ENCODE results near the gene ZNF554. TPM values are rescaled to one million over a fixed set of nuclear protein-coding genes. Genes with fewer than 3 reads are reported as not detected.

Gene ZNF554
- total RNA-seq, 2 experiments from 2014 or later = 0.83 to 1.5 TPM

DNA sequence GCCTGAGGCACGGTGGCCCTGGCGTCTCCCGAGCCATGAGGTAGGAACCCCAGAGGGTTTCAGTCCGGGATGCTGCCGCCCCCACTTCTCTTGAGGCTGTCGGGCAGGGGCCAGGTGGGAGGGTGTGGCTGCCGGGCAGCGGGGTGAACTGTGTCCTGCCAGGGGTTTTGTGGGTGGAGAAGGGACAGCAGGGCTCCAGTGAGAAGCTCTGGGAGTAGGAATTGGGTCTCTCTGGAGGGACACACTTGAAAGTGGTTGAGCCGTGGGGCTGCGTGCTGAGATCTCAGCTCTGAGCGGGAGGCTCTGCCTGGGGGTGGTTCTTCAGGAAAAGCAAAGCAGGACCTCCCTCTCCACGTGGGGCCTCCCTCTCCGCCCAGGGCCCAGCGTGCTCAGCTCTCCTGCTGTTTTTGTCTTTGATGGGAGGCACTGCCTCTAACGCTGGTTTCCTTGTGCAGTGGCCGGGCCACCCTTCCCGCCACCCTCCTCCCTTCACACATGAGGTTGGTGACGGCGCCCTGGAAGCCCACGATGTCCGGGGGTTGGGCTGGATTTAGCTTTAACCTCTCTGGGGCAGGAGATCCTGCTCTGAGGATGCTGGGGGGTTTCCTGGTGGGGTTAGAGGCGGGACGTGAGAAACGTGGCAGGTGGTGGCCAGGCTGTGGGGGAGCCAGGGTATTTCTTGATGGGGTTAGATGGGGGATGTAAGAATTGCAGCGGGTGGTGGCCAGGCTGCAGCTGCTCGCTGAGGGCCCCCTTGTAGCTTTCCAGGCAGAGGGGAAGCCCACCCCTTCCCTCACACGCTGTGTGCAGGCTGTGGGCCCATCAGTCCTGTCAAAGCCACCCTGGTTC lies 15.3 kb upstream of the ZNF554 start:
- ChIA-PET CTCF (no interaction called here), POLR2A (no interaction called here)
- H3K4me3 Mint-ChIP-seq = no peak overlapping the region
- peaks cover 29% of the 10 kb centered on the region for H3K36me3 Mint-ChIP-seq (ENCODE audit: low read depth)
- DNase-seq (peak; percentile 11), ATAC-seq (no peak)
- intact Hi-C loops (cut with micrococcal nuclease) = no loop called here
- no peaks in the 10 kb centered on the region for H3K9me3 Mint-ChIP-seq
- no peak overlapping the region for H3K27ac Mint-ChIP-seq
- TF ChIP-seq, protein P1, sequence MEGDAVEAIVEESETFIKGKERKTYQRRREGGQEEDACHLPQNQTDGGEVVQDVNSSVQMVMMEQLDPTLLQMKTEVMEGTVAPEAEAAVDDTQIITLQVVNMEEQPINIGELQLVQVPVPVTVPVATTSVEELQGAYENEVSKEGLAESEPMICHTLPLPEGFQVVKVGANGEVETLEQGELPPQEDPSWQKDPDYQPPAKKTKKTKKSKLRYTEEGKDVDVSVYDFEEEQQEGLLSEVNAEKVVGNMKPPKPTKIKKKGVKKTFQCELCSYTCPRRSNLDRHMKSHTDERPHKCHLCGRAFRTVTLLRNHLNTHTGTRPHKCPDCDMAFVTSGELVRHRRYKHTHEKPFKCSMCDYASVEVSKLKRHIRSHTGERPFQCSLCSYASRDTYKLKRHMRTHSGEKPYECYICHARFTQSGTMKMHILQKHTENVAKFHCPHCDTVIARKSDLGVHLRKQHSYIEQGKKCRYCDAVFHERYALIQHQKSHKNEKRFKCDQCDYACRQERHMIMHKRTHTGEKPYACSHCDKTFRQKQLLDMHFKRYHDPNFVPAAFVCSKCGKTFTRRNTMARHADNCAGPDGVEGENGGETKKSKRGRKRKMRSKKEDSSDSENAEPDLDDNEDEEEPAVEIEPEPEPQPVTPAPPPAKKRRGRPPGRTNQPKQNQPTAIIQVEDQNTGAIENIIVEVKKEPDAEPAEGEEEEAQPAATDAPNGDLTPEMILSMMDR (IDR thresholded peaks at IDR 0.05) = no peak
- no peaks in the 10 kb centered on the region for H3K27me3 Mint-ChIP-seq
- peaks cover 5% of the 10 kb centered on the region for H3K4me1 Mint-ChIP-seq (ENCODE audit: low read depth)

DNA sequence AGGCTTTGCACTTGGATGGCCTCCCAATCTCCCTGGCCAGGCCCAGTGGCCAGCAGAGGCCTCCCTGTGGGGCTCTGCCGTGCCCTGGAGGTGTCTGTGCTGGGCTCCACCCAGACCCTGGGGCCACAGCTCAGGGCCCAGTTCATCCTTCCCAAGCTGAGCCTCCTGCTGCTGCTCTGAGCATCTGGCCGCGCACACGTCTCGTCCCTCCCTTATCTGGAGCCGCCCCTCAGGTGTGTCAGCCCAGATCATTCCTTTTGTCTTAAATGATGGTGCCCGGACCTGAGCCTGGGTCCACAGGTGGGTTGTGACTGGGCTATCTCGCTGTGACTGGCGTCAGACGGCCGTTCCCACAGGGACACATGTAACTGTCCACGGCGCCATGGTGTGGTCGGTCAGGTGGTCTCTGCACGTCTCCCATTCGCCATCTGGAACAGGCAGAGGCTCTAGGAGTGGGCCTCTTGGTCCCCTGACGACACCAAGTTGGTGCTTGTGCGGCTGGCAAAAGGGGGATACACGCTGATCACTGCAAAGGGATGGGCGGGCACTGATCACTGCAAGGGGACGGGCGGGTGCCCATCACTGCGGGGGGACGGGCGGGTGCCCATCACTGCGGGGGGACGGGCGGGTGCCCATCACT lies 14.3 kb upstream of the ZNF554 start:
- no peak for DNase-seq
- no peak overlapping the region for H3K27ac Mint-ChIP-seq
- TF ChIP-seq, protein P1 (IDR thresholded peaks at IDR 0.05) = no peak
- CTCF ChIA-PET = no interaction called here
- intact Hi-C loops (cut with micrococcal nuclease) = no loop called here
- H3K36me3 Mint-ChIP-seq (ENCODE audit: low read depth) = peaks cover 29% of the 10 kb centered on the region
- ATAC-seq = no peak
- POLR2A ChIA-PET = no interaction called here
- peaks cover 5% of the 10 kb centered on the region for H3K4me1 Mint-ChIP-seq (ENCODE audit: low read depth)
- H3K27me3 Mint-ChIP-seq = no peaks in the 10 kb centered on the region
- no peak overlapping the region for H3K4me3 Mint-ChIP-seq
- no peaks in the 10 kb centered on the region for H3K9me3 Mint-ChIP-seq

DNA sequence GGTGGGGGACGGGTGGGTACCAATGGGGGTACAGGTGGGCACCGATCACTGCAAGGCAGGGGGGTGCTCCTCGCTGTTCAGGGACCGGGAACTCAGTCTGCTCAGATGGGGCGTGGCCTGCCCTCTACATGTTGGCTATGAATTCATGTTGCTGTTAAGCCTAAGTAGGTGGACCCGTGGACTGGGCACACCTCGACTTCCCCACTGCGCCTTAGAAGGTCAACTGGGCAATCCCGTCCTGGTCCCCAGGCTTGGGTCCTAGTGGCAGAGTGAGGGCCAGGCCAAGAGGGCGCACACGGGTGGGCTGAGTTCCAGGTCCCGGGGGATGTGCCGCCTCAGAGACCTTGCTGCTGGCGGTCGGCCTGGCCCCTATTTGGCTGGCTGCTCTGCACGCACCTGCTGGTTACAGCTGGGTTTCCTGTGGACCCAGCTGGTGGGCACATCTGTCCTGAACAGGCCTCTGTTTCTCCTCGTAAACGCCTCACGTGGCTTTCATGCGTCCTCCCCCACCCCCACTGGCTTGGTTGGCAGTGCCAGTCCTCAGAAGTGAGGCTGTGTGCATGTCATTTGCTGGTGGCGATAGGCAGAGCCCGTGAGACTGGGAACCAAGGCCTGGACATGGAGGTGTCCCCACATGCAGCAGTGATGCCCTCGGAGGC lies 13.5 kb upstream of the ZNF554 start:
- CTCF ChIA-PET = no interaction called here
- H3K4me3 Mint-ChIP-seq = no peak overlapping the region
- no peaks in the 10 kb centered on the region for H3K27me3 Mint-ChIP-seq
- ATAC-seq (no peak), DNase-seq (no peak)
- peaks cover 5% of the 10 kb centered on the region for H3K4me1 Mint-ChIP-seq (ENCODE audit: low read depth)
- H3K9me3 Mint-ChIP-seq = no peaks in the 10 kb centered on the region
- intact Hi-C loops (cut with micrococcal nuclease) = no loop called here
- H3K36me3 Mint-ChIP-seq (ENCODE audit: low read depth) = peaks cover 27% of the 10 kb centered on the region
- H3K27ac Mint-ChIP-seq = no peak overlapping the region
- TF ChIP-seq, protein P1 (IDR thresholded peaks at IDR 0.05) = no peak
- POLR2A ChIA-PET = no interaction called here

DNA sequence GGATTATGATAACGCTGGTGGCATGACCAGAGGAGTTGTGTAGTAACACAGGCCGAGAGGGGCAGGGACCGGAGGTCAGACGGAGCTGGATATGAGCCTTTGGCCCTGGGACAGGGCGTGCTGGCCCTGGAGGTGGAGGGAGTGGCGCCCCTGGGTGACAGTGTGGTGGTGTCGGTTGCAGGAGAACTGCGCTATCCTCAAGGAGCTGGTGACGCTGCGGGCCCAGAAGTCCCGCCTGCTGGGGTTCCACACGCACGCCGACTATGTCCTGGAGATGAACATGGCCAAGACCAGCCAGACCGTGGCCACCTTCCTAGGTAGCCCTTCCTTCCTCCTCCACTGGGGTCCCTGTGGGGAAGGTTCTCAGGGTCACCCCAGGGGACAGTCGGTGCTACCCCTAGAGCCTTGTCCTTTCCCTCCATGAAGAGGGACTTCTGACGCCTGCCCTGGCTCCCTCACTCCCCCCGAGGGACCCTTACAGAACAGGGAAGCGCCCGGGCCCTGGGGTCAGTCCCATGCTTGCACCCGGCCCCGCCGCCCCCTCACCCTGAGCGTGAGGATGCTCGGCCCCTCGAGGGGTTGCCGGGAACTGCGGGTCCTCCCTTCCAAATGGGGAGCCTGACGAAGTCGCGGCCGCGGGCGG lies 12.8 kb upstream of the ZNF554 start:
- POLR2A ChIA-PET = no interaction called here
- ATAC-seq = no peak

More for the DNA sequence above, 12.8 kb upstream of the ZNF554 start:
- Mint-ChIP-seq H3K27me3 (no peaks in the 10 kb centered on the region), H3K36me3 (ENCODE audit: low read depth) (peaks cover 22% of the 10 kb centered on the region), H3K9me3 (no peaks in the 10 kb centered on the region), H3K4me1 (ENCODE audit: low read depth) (peaks cover 5% of the 10 kb centered on the region), H3K4me3 (no peak overlapping the region), H3K27ac (no peak overlapping the region)
- TF ChIP-seq, protein P1 (IDR thresholded peaks at IDR 0.05) = no peak
- CTCF ChIA-PET = no interaction called here
- no peak for DNase-seq
- intact Hi-C loops (cut with micrococcal nuclease) = no loop called here
